ENCODE measurements around the gene COL6A2.
"Not testable (repeated sequence)": the region's sequence is repeated elsewhere in the genome, so short reads cannot be mapped to it uniquely, and the experiment has no call there.

COL6A2 gene

GRCh38 chr21:46124926-46125845 lies 27.3 kb downstream of the COL6A2 start:
- no peak for DNase-seq (ENCODE audit: low read depth in 4 of 4, low spot score in 1 of 4)

GRCh38 chr21:46125846-46126301 lies 28.0 kb downstream of the COL6A2 start:
- DNase-seq (ENCODE audit: low read depth in 4 of 4, low spot score in 1 of 4), result no peak

DNA sequence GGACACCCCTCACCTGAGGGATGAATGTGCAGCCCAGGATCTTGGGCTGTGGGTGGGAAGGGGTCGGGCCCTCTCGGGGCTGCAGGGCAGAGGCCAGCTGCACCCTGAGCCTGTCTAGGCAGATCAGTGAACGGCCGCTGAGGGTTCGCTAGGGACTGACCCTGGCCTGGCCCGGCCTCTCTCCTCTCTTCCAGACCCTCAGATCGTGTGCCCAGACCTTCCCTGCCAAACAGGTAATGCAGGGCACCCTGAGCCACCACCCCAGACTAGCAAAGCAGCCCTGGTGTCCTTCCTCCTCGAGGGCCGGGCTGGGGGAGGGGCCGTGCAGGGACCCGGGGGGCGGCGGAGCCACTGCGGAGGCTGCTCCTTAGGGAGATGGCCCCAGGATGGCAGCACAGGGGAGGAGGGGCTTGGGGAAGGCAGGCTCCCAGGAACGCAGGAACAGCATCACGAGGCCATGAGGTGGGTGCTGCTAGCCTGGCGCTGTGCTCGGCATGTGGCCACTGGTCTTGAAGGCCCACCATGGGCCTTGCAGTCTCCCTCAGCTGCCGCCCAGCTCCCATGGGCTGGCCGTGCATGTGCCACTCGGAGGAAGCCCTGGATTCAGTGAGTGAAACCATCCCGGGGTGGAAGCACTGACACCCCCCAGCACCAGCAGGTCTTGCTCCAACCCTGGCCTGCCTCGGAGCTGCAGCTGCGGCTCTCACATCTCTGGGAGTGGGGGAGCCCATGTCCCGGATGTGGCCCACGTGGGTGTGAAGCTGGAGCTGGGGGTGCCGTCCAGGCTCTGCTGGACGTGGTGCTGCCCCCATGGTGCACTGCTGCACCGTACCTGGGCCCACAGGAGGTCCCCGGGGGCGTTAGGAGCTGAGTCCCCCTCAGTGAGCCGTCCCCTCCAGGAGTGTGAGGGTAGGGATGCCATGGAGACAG lies 28.7 kb downstream of the COL6A2 start:
- no peak for DNase-seq (ENCODE audit: low read depth in 4 of 4, low spot score in 1 of 4)

- no peak for DNase-seq (ENCODE audit: low read depth in 4 of 4, low spot score in 1 of 4)
Observed at GRCh38 chr21:46127239-46128105, 29.6 kb downstream of the COL6A2 start.

DNA sequence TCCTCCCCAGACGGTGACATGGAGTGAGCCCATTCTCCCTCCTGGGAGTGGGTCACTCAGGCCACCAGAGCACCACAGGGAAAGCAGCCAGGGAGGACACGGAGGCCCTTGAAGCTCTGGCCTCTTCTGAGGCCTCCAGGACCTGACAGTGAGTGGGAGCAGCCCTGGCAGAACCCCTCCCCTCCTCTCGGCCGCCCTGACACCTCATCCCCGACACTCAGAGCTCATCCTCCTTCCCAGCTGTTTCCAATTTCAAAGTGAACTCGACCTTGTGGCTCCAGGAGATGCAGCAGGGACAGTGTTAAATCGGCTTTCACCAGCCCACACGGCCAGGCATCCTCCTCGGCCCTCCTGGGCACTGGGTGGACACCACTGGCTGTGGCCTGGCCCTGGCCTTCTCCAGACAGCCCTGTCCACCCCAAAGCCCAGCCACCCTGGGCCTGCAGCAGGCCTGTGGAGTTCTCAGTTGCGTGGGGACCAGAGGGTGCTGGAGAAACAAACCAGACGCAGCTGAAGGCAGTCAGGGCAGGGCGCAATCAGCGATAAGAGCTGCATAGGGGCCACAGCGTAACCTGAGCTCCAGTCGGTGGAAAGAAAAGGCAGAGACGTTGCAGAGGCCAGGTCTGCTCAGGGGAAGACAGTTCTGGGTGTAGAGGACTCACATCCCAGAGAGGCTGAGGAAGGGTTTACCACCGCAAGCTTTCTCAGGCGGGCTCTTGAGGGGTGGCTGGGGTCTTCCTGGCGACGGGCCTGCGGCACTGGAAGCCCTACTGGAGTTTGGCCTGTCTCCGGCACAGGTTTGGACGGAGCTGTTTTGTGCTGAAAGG lies 30.4 kb downstream of the COL6A2 start:
- DNase-seq (ENCODE audit: low read depth in 4 of 4, low spot score in 1 of 4), result no peak

DNA sequence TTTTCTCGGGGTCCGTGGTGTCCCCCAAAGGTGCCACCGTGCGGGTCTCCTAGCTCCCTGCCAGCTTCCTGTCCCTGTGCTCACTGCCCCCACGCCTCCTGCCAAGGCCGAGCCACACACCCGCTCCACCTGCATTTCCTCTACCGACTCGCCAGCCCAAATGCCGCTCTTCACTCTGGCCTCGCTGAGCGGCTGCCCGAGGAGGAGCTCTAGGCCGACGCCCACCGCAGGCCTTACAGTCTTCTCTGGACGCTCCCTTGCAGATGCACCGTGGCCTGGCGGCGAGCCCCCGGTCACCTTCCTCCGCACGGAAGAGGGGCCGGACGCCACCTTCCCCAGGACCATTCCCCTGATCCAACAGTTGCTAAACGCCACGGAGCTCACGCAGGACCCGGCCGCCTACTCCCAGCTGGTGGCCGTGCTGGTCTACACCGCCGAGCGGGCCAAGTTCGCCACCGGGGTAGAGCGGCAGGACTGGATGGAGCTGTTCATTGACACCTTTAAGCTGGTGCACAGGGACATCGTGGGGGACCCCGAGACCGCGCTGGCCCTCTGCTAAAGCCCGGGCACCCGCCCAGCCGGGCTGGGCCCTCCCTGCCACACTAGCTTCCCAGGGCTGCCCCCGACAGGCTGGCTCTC lies 31.1 kb downstream of the COL6A2 start:
- DNase-seq (ENCODE audit: low read depth in 4 of 4, low spot score in 1 of 4), result no peak

- DNase-seq (ENCODE audit: low read depth in 4 of 4, low spot score in 1 of 4), result no peak
Observed at GRCh38 chr21:46129846-46130651, 32.1 kb downstream of the COL6A2 start.

DNA sequence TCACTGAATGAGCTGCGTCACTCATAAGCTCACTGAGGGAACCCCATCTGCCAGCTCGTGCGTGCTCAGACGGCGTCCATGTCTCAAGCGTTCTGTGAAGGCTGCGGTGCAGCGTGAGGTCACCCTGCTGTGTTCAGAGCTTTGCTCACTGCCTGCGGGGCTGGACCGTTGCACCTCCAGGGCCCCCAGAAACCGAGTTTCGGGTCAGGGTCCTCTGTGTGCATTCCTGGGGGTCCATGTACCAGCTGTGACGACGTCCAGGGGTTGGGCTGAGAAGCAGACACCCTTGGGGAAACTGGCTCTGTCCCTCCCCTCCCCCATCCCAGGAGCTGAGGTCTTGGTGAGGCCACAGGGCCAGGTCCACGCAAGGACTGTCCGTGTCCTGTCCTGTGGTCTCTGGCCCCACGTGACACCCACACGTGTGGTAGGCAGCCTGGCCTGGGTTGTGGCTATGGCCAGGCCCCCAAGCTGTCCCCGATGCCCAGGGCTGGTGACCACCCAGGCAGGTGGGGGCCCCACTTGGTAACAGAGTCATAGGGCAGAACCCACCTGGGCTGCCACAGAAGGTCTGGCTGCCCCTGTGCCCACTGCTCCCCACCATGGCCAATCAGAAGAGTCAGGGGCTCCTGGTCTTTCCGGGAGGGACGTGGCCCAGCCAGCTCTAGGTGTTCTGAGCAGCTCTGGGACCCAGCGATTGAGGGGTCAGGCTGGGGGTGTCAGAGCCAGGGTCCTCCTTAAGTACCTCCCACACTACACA lies 33.1 kb downstream of the COL6A2 start:
- no peak for DNase-seq (ENCODE audit: low read depth in 4 of 4, low spot score in 1 of 4)

DNA sequence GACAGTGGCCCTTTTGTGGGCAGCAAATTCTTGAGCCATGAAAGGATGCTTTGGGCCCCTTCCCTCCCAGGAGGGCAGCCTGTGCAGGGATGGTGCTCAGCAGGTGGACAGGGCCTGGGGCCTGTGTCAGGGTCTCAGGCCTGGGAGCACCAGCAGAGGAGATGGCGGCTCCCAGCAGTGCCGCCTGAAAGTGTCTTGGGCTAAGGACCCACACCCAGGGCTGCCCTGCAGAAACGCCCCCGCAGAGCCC lies 33.6 kb downstream of the COL6A2 start:
- no peak for DNase-seq (ENCODE audit: low read depth in 4 of 4, low spot score in 1 of 4)

GRCh38 chr21:46131838-46132651 lies 34.1 kb downstream of the COL6A2 start:
- DNase-seq (ENCODE audit: low read depth in 4 of 4, low spot score in 1 of 4), result no peak

DNA sequence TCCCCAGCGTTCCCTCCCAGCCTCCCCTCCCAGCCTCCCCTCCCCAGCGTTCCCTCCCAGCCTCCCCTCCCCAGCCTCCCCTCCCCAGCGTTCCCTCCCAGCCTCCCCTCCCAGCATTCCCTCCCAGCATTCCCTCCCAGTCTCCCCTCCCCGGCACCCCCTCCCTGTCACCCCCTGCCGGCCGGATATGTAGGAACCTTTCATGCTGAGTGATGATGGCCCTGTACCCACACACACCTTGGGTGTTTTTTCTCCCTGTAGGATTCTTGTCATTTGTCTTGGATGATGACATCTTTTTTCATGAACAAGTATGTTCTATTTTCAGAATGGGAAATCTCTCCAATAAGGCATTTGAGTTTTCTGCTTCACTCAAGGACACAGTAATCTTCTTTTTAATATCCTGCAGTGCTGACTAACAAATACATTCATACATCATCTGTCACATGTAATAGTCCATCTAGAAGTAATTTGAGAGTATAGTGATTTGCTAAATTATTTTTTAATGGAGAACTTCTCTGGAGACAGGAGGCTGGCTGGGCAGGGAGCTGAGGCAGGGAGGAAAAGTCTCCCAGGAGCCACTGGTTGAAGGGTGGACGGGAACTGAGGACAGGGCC lies 38.0 kb downstream of the COL6A2 start:
- DNase-seq (ENCODE audit: low read depth in 4 of 4, low spot score in 1 of 4), result no peak

DNA sequence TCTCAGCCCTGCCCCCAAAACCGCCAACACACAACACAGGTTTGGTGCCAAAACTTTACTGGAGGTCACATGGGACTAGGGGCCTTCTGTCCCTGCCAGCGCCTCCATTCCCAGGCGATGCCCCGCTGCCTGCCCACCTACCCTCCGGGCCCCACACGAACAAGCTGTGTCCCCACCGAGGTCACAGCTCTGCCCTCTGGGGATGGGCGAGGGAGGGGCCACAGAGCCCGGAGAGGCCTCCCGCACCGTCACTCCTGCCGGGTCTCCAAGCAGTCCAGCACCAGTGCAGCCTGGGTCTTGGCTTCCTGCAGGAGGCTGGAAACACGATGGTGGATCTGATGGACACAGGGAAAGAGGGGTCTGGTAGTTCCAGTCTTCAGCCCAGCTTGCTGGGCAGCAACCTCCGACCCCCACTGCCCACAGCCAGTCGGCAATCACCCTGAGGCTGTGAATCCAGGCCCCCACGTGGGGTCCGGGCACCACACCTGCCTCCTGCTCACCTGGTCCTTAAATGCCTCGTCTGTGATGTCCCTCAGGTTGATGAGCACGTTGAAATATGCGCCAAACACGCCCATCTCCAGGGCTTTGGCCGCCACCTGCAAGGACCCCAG lies 38.9 kb downstream of the COL6A2 start:
- no peak for DNase-seq (ENCODE audit: low read depth in 4 of 4, low spot score in 1 of 4)

- DNase-seq (ENCODE audit: low read depth in 4 of 4, low spot score in 1 of 4), result no peak
Observed at GRCh38 chr21:46137908-46138307, 40.0 kb downstream of the COL6A2 start.

- no peak for DNase-seq (ENCODE audit: low read depth in 4 of 4, low spot score in 1 of 4)
Observed at GRCh38 chr21:46138383-46138970, 40.6 kb downstream of the COL6A2 start.

DNA sequence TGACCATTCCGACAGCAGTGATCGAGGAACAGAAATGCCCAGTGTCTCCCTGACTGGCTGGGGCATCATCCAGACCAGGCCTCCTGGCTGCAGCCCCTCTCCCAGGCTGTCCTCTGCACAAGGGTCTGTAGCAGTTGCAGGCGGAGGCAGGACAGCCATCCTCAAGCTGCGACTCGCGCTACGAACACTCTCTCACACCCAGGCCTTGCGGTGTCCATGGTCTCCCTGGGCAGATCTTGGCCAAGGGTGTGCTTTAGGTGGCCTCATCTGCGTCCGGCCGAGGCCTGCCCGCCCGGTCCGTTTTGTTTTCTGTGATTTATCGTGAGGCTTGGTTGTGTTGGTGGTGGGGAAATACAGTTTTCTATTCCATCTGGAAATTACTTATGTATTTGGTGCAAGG lies 41.8 kb downstream of the COL6A2 start:
- no peak for DNase-seq (ENCODE audit: low read depth in 4 of 4, low spot score in 1 of 4)

- DNase-seq (ENCODE audit: low read depth in 4 of 4, low spot score in 1 of 4), result not testable (repeated sequence)
Observed at GRCh38 chr21:46140352-46141003, 42.6 kb downstream of the COL6A2 start.

Measured in stimulated activated CD4-positive, alpha-beta T cell treated with anti-CD3 and anti-CD28 coated beads, Interleukin-1b, Interleukin-23, amount 100 ng/mL, for 24 hours (primary cell).